Neural crest cell (in vitro differentiated cells): Measurements from ENCODE around the gene GDPGP1. TPM values are rescaled to one million over a fixed set of nuclear protein-coding genes. Genes with fewer than 3 reads are reported as not detected.
A peak's percentile ranks its signal among the peaks of the same experiment; 100 is the strongest.

Experiments used
- DNase-seq: peaks from one replicate; pipeline ENCODE4 v3.0.0; 2021; ENCODE audit warnings: low read depth, mixed read lengths, low spot score
- H3K27ac Mint-ChIP-seq: one replicate; pipeline ENCODE4 v1.8.0; 2021; ENCODE audit warnings: mild to moderate bottlenecking, mixed read lengths; ENCODE audit not compliant: unreplicated experiment
- H3K27me3 Mint-ChIP-seq: 2 replicates; pipeline ENCODE4 v1.8.0; 2021; ENCODE audit warnings: low read depth, mild to moderate bottlenecking, mixed read lengths
- H3K36me3 Mint-ChIP-seq: 2 replicates; pipeline ENCODE4 v1.8.0; 2021; ENCODE audit warnings: low read depth, mild to moderate bottlenecking, mixed read lengths
- H3K4me1 Mint-ChIP-seq: 2 replicates; pipeline ENCODE4 v1.8.0; 2021; ENCODE audit warnings: mixed read lengths
- H3K4me3 Mint-ChIP-seq: one replicate; pipeline ENCODE4 v1.8.0; 2021; ENCODE audit warnings: mild to moderate bottlenecking, mixed read lengths
- H3K9me3 Mint-ChIP-seq: 2 replicates; pipeline ENCODE4 v1.8.0; 2021; ENCODE audit warnings: mixed read lengths
- total RNA-seq: library from RNA; stranded (reverse); gene quantifications from 2 replicates; pipeline ENCODE4 v1.2.1, GENCODE V29; 2021
- TF ChIP-seq, protein P1 (sequence below): fragments of 200-600 bp; sonication (generic); conservative IDR thresholded peaks from 2 replicates; pipeline ENCODE4 v1.5.0; 2021; ENCODE audit warnings: antibody characterized with exemption, mild to moderate bottlenecking

The GDPGP1 gene
- total RNA-seq, 1 donor from 2014 or later: 7.0 TPM

- no peak for DNase-seq
- TF ChIP-seq, protein P1, sequence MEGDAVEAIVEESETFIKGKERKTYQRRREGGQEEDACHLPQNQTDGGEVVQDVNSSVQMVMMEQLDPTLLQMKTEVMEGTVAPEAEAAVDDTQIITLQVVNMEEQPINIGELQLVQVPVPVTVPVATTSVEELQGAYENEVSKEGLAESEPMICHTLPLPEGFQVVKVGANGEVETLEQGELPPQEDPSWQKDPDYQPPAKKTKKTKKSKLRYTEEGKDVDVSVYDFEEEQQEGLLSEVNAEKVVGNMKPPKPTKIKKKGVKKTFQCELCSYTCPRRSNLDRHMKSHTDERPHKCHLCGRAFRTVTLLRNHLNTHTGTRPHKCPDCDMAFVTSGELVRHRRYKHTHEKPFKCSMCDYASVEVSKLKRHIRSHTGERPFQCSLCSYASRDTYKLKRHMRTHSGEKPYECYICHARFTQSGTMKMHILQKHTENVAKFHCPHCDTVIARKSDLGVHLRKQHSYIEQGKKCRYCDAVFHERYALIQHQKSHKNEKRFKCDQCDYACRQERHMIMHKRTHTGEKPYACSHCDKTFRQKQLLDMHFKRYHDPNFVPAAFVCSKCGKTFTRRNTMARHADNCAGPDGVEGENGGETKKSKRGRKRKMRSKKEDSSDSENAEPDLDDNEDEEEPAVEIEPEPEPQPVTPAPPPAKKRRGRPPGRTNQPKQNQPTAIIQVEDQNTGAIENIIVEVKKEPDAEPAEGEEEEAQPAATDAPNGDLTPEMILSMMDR: no peak
- no peak overlapping the region for H3K4me3 Mint-ChIP-seq
- H3K27me3 Mint-ChIP-seq: no peaks in the 10 kb centered on the region
- H3K4me1 Mint-ChIP-seq: peaks cover 18% of the 10 kb centered on the region
- no peaks in the 10 kb centered on the region for H3K9me3 Mint-ChIP-seq
- H3K27ac Mint-ChIP-seq: no peak overlapping the region
- H3K36me3 Mint-ChIP-seq: no peaks in the 10 kb centered on the region
These were observed 44.1 kb upstream of the GDPGP1 start for GRCh38 chr15:90189781-90190467.

DNA sequence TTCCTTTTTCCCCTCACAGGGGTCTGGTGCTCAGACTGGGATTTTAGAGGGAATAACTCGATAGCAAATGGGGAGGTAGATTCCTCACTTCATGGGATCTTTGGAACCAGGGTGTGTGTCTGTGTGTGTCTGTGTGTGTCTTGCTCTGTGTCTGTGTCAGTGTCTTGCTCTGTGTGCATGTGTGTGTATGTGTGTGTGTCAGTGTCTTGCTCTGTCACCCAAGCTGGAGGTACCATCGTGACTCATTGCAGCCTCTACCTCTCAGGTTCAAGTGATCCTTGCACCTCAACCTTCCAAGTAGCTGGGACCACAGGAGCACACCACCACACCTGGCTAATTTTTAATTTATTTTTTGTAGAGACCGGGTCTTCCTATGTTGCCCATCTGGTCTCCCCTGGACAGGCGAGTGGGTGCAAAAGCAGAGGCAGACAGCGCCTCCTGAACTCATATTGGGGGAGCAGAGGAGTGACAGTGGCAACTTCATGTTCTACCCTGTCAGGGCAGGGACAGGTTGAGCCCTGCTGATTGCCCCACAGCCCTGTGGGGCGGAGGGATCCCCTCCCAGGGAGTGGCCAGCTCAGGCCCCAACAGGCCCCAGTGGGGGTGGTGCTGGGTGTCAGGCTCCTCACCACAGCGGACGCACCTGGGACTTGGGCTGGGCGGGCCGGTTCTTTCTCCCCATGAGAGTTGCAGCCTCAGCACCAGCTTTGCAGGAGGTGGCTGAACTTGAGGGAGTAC lies 43.2 kb upstream of the GDPGP1 start:
- TF ChIP-seq, protein P1: no peak
- no peaks in the 10 kb centered on the region for H3K9me3 Mint-ChIP-seq
- no peak overlapping the region for H3K27ac Mint-ChIP-seq
- H3K4me3 Mint-ChIP-seq: no peak overlapping the region
- H3K36me3 Mint-ChIP-seq: no peaks in the 10 kb centered on the region
- no peak for DNase-seq
- peaks cover 12% of the 10 kb centered on the region for H3K4me1 Mint-ChIP-seq
- no peaks in the 10 kb centered on the region for H3K27me3 Mint-ChIP-seq

DNA sequence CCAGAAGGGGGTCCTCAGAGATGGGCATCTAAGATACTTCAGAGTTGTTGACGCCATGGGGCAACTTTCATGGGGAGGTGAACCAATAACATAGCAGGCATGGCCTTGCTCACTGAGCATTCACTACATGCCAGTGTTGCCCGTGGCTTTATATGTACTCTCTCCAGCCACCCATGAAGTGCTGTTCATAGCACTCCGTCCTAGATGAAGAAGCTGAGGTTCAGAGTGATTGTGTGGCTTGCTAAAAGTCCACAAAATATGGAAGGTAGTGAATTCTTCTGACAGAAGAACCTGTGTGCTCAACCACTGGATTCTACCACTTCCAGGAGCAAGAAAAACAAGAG lies 42.7 kb upstream of the GDPGP1 start:
- peaks cover 12% of the 10 kb centered on the region for H3K4me1 Mint-ChIP-seq
- H3K4me3 Mint-ChIP-seq: no peak overlapping the region
- H3K27ac Mint-ChIP-seq: no peak overlapping the region
- no peaks in the 10 kb centered on the region for H3K27me3 Mint-ChIP-seq
- TF ChIP-seq, protein P1: no peak
- no peaks in the 10 kb centered on the region for H3K9me3 Mint-ChIP-seq
- no peak for DNase-seq
- no peaks in the 10 kb centered on the region for H3K36me3 Mint-ChIP-seq

DNA sequence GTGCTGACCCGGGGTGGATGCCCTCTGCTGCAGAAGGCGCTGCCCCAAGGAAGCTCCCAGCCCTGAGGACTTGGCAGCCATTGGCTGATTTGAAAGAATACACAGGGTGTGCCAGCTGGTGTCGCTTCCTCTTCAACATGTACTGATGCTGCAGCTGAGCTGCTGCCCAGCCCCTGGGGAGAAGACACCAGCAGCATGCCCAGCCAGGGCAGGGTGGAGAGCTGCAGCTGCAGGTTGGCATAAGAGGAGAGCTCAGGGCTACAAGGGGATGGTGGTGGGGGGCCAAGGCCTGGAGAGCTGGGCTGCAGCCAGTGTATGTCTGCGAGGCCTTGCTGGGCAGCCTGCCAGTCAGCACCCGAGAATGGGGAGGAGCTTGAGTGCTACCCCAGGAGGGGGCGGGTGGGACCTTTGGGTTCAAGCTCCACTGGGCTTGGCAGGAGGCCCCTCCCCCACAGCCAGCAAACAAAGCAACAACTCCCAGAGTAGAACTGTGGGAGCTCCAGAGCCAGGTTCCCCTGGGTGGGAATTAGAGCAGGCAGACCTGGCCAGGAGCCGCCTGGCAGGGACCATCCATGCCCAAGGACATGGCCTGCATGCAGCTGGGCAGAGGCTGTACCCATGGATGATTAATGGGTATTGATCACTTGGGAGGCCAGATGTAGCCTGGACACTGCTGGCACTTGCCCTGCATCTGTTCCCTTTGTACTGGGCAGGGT lies 42.1 kb upstream of the GDPGP1 start:
- no peaks in the 10 kb centered on the region for H3K36me3 Mint-ChIP-seq
- H3K9me3 Mint-ChIP-seq: no peaks in the 10 kb centered on the region
- H3K27me3 Mint-ChIP-seq: no peaks in the 10 kb centered on the region
- TF ChIP-seq, protein P1: no peak
- no peak overlapping the region for H3K27ac Mint-ChIP-seq
- peaks cover 12% of the 10 kb centered on the region for H3K4me1 Mint-ChIP-seq
- no peak for DNase-seq
- H3K4me3 Mint-ChIP-seq: no peak overlapping the region

GRCh38 chr15:90192961-90193786 lies 40.8 kb upstream of the GDPGP1 start:
- DNase-seq: no peak
- Mint-ChIP-seq H3K9me3 (no peaks in the 10 kb centered on the region), H3K36me3 (no peaks in the 10 kb centered on the region), H3K27me3 (no peaks in the 10 kb centered on the region), H3K4me1 (peaks cover 6% of the 10 kb centered on the region), H3K27ac (peak overlapping the region; percentile 50), H3K4me3 (peak overlapping the region; percentile 49)
- TF ChIP-seq, protein P1: no peak
